Stimulated activated CD8-positive, alpha-beta memory T cell treated with anti-CD3 and anti-CD28 coated beads, Interleukin-12 subunit alpha, Interleukin-12 subunit beta, amount 100 ng/mL, for 24 hours (primary cell): ENCODE data around the gene MYRIP.
"Not testable (repeated sequence)": the region's sequence is repeated elsewhere in the genome, so short reads cannot be mapped to it uniquely, and the experiment has no call there.

Source experiments
- DNase-seq: peaks from one replicate; pipeline ENCODE4 v3.0.0-alpha.2; 2020; ENCODE audit errors: extremely low read depth

Gene MYRIP

DNA sequence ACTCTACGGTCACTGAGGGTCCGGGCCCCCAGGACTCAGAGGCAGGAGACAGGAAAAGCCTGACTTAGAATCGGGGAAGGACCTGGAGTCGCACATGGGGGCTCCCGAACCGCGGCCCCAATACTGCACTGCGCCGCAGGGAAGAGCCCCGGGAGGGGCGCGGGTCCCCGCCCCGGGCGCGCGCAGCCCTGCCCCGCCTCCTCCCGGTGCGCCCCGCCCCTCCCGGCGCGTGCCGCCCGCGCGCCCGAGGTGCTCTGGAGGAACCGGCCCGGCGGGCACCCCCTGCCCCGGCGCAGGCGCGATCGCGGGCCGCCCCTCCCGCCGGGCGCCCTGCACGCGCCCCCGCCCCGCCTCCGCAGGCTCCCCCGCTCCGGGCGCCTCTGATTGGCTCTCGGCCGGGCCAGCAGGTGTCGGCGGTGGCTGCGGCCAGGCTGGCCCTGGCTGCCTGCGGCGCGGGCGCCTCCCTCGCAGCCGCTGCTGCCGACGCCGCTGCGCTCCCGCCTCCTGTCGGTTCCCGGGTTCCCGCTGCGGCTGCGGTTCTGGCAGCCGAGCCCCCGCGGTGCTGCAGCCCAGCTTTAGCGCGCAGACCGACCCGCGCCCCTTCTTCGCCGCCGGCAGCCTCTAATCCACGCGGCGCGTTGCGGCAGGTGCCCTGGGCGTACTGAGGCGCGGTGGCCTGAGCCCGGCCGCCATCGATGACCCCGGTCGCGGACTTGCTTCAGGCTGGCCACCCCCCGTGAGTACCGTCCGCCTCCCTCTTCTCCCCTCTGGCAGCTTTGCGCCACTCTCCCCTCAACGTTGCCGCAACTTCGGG lies at the start of gene MYRIP:
Gene MYRIP, plus strand, starts transcription at position 429 of the 814 bp plus-strand sequence. CDS start 91,208 bp downstream, outside the sequence.
- no peak for DNase-seq

DNA sequence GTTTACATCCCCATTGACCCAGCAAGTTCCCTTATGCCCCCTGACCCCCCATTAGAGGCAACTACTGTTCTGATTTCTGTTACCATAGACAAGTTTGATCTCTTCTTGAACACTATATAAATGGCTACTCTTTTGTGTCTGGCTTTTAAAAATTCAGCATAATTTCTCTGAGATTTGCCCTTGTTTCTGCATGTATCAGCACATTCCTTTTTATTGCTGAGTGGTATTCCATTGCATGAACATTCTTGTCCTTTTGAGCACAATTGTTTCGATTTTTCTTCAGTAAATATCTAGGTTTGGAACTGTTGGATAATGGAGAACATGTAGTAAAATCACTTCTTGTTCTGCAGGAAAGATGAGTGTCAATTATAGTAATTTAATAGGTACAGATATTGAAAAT lies 49.1 kb upstream of the MYRIP start:
- DNase-seq = no peak

GRCh38 chr3:39762537-39763070 lies 46.8 kb upstream of the MYRIP start:
- DNase-seq = no peak

GRCh38 chr3:39763390-39763789 lies 46.0 kb upstream of the MYRIP start:
- DNase-seq = no peak

- no peak for DNase-seq
Observed at GRCh38 chr3:39765575-39765974, 43.8 kb upstream of the MYRIP start.

- no peak for DNase-seq
Observed at GRCh38 chr3:39766433-39766832, 43.0 kb upstream of the MYRIP start.

DNA sequence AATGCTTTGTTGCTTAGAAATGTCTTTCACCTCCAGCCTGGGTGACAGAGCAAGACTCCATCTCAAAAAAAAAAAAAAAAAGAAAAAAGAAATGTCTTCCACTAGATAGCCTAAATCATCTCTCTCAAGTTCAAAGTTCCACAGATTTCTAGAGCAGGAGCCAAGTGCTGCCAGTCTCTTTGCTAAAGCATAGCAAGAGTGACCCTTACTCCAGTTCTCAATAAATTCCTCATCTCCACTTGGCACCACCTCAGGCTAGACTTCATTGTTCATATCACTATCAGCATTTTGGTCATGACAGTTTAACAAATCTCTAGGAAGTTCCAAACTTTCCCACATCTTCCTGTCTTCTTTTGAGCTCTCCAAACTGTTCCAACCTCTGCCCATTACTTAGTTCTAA lies 42.5 kb upstream of the MYRIP start:
- DNase-seq = not testable (repeated sequence)

- DNase-seq = not testable (repeated sequence)
Observed at GRCh38 chr3:39778168-39778567, 31.2 kb upstream of the MYRIP start.

DNA sequence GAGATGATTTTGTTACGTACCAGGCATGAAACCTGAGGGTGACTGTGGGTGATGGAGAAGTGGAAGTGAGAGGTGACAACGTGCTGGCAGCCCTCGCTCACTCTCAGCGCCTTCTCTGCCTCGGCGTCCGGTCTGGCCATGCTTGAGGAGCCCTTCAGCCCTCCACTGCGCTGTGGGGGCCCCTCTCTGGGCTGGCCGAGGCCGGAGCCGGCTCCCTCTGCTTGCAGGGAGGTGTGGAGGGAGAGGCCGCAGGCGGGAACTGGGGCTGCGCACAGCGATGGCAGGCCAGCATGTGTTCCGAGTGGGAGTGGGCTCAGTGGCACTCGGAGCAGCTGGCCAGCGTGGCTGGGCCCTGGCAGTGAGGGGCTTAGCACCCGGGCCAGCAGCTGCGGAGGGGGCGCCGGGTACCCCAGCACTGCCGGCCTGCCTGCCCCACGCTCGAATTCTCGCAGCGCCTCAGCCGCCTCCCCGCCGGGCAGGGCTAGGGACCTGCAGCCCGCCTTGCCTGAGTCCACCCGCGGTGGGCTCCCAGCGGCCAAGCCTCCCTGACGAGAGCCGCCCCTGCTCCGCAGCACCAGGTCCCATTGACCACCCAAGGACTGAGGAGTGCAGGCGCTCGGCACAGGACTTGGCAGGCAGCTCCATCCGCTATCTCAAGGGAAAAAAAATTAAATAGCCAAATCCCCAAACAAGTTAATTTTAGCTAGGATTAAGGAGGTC lies 29.7 kb upstream of the MYRIP start:
- DNase-seq = no peak

GRCh38 chr3:39780352-39780751 lies 29.1 kb upstream of the MYRIP start:
- no peak for DNase-seq

DNA sequence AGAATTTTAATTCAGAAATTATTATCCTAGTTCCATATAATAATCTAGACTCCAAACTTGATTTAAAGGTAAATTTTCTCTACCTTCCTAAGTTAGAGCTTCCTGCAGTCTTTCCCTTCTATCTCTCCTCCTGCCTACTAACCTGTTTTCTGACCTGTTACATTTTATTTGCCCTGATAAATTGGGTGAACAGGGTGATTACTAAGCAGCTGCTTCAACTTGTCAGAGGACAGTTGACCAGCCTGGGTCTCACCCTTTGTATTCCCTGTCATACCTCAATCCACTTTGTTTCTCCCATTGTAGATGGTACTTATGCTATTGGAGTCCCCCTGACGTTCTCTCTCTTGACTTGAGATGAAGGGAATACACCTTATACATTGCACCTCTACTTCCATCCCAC lies 28.4 kb upstream of the MYRIP start:
- no peak for DNase-seq

DNA sequence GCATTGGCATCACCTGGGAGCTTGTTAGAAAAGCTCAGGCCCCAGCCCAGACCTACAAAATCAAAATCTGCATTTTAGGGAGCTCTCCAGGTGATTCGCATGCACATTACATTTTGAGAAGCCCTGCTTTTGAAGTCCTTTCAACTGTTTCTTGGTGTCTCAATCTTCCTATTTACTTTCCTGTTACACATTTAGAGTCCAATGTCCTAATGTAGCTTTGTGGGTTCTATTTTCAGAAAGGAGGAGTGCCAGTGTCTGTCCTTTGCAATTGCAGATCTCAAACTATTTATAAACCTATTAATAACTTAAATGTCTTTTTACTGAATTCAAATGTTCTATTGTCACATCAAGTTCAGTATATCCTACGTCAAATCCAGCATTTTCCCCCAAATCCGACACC lies 27.8 kb upstream of the MYRIP start:
- no peak for DNase-seq

DNA sequence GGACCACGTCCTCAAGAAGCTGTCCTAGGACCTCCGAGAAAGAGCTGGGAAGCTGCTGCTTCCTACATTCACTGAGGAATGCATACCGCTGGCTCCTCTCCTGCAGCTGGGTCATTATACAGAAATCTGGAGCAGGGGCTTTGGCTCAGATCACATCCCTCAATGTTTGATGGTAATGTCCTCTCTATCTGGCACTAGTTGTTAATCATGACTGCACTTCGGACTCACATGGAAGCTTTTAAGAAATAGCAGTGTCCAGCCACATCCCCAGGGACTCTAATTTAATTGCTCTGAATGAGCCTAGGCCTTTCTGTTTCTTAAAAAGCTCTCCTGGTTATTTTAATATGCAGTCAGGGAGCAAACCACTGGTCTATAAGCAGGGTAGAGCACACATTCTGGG lies 25.7 kb upstream of the MYRIP start:
- DNase-seq = no peak

GRCh38 chr3:39784922-39785321 lies 24.5 kb upstream of the MYRIP start:
- DNase-seq = no peak

GRCh38 chr3:39788128-39788883 lies 21.1 kb upstream of the MYRIP start:
- no peak for DNase-seq

GRCh38 chr3:39791603-39792002 lies 17.8 kb upstream of the MYRIP start:
- no peak for DNase-seq

DNA sequence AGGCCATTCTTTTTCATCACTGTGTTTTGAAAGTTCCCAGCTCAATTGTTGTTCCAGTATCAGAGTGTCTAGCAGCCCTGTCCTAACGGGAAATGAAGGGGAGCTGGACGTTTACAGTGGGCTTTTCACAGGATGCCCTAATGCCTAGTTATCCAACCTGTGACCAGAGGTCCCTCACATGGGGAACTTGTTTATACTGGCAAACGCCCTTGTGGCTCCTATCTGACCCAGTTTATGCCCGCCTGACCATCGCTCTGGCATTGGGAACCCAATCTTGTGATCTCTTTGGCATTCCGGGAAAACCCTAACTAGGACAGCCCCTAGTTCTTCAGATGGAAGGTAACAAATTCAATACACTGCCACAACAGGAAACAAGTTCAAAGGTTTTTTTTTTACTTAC lies 14.5 kb upstream of the MYRIP start:
- DNase-seq = no peak

DNA sequence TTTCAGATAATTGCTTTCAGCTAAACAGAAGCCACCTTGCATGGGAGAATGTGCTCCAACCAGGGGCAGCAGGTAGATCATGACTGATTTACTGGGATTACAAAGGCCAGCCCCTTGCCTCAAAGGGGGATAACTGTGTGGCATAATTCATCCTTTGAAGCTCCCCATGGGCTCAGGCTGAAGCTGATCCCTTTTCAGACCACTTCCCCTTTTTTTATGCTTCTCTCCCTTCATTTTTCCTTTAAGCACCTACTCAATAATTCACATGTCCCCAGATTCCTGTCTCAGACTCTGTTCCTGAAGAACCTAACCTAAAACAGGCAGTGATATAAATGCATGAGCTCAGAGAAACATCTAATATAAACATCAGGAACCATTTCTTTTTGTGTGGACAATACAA lies 8.2 kb upstream of the MYRIP start:
- no peak for DNase-seq

DNA sequence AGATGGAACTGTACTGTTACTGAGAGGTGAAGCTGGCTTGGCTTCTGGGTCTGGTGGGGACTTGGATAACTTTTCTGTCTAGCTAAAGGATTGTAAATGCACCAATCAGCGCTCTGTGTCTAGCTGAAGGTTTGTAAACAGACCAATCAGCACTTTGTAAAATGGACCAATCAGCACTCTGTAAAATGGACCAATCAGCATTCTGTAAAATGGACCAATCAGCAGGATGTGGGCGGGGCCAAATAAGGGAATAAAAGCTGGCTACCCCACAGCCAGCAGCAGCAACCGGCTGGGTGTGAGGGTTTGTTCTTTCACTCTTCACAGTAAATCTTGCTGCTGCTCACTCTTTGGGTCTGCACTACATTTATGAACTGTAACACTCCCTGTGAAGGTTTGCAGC lies 6.9 kb upstream of the MYRIP start:
- DNase-seq = not testable (repeated sequence)

DNA sequence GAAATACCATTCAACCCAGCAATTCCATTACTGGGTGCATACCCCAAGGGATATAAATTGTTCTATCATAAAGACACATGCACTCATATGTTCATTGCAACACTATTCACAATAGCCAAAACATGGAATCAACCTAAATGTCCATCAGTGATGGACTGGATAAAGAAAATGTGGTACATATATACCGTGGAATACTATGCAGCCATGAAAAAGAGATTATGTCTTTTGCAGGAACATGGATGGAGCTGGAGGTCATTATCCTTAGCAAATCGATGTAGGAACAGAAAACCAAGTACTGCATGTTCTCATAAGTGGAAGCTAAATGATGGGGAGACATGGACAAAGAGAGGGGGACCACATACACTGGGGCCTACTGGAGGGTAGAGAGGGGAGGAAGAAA lies 5.5 kb upstream of the MYRIP start:
- no peak for DNase-seq

GRCh38 chr3:39804951-39805350 lies 4.5 kb upstream of the MYRIP start:
- no peak for DNase-seq

GRCh38 chr3:39805650-39806049 lies 3.8 kb upstream of the MYRIP start:
- no peak for DNase-seq
